ENCODE data around the gene RBM38.
"Not testable (repeated sequence)": the region's sequence is repeated elsewhere in the genome, so short reads cannot be mapped to it uniquely, and the experiment has no call there.

The RBM38 gene

DNA sequence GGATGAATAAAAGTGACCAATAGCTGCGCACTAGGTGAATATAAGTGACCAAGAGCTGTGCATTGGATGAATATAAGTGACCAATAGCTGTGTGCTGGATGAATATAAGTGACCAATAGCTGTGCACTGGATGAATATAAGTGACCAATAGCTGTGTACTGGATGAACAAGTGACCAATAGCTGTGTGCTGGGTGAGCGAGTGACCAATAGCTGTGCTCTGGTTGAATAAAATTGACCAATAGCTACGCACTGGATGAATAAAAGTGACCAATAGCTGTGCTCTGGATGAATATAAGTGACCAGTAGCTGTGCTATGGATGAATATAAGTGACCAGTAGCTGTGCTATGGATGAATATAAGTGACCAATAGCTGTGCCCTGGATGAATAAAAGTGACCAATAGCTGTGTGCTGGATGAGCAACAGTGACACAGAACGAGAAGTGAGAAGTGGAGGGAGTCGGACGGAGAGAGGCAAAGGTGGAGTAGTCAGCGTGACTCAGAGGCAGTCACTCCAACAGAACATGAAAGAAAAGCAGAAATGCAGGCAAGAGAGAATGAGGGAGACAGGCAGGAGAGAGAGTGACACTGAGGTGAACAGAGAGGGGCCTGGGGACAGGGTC lies 38.5 kb downstream of the RBM38 start:
- TF ChIP-seq, protein P1, sequence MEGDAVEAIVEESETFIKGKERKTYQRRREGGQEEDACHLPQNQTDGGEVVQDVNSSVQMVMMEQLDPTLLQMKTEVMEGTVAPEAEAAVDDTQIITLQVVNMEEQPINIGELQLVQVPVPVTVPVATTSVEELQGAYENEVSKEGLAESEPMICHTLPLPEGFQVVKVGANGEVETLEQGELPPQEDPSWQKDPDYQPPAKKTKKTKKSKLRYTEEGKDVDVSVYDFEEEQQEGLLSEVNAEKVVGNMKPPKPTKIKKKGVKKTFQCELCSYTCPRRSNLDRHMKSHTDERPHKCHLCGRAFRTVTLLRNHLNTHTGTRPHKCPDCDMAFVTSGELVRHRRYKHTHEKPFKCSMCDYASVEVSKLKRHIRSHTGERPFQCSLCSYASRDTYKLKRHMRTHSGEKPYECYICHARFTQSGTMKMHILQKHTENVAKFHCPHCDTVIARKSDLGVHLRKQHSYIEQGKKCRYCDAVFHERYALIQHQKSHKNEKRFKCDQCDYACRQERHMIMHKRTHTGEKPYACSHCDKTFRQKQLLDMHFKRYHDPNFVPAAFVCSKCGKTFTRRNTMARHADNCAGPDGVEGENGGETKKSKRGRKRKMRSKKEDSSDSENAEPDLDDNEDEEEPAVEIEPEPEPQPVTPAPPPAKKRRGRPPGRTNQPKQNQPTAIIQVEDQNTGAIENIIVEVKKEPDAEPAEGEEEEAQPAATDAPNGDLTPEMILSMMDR (conservative IDR thresholded peaks at IDR 0.05; ENCODE audit: low read depth): no peak
- ChIA-PET CTCF (interaction anchor here (0.9 to 1.1 kb wide), 2 partner anchors 35 to 48 kb away, joined by 3 to 4 read pairs; no protein-coding TSS in a partner anchor), POLR2A (ENCODE audit: low non-redundant PET) (interaction anchor here (0.6 kb wide), 1 partner anchor 947 kb away, joined by 3 read pairs; no protein-coding TSS in a partner anchor)
- no peak overlapping the region for H3K27ac ChIP-seq
- peak; percentile 83 for DNase-seq (ENCODE audit: low spot score)

DNA sequence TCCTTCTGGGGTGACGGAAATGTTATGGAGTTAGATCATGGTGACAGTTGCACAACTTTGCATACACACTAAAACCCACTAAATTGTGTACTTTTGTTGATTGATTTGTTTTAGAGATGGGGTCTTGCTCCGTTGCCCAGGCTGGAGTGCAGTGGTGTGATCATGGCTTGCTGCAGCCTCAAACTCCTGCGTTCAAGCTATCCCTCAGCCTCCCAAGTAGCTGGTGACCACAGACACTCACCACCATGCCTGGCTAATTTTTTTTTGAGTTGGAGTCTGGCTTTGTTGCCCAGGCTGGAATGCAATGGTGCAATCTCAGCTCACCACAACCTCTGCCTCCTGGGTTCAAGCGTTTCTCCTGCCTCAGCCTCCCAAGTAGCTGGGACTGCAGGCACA lies 39.0 kb downstream of the RBM38 start:
- DNase-seq (ENCODE audit: low spot score); H3K27ac ChIP-seq; POLR2A ChIA-PET (ENCODE audit: low non-redundant PET): not testable (repeated sequence)
- CTCF ChIA-PET: interaction anchor here (1.1 kb wide), 1 partner anchor 35 kb away, joined by 4 read pairs; no protein-coding TSS in a partner anchor

- TF ChIP-seq, protein P1 (conservative IDR thresholded peaks at IDR 0.05; ENCODE audit: low read depth): no peak
- no peak for DNase-seq (ENCODE audit: low spot score)
- POLR2A ChIA-PET (ENCODE audit: low non-redundant PET): no interaction called here
- CTCF ChIA-PET: interaction anchor here (0.6 to 1.0 kb wide), 2 partner anchors 13 to 644 kb away, joined by 4 to 8 read pairs; no protein-coding TSS in a partner anchor
- H3K27ac ChIP-seq: no peak overlapping the region
Measured at GRCh38 chr20:57431539-57431835, 40.3 kb downstream of the RBM38 start.

DNA sequence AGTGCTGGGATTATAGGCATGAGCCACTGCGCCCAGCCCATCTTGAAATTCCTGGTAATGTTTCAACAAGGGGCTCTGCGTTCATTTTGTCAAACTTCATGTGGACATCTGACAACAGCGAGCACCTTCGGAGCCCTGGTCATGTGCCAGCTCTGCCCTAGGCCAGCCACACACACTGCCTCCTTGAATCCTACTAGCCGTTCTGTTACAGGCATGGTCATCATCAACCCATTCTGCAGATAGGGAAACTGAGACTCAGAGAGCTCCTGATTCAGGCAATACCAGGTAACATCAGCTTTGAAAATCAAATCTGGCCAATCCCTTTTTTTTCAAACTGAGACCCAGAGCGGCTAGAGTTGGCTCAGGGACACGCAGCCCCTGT lies 41.3 kb downstream of the RBM38 start:
- ChIA-PET POLR2A (ENCODE audit: low non-redundant PET) (no interaction called here), CTCF (no interaction called here)
- DNase-seq (ENCODE audit: low spot score): no peak
- H3K27ac ChIP-seq: peak overlapping the region; percentile 32; the same call in 1 of the 2 replicates
- TF ChIP-seq, protein P1 (conservative IDR thresholded peaks at IDR 0.05; ENCODE audit: low read depth): no peak

GRCh38 chr20:57432862-57433491 lies 41.8 kb downstream of the RBM38 start:
- POLR2A ChIA-PET (ENCODE audit: low non-redundant PET): no interaction called here
- CTCF ChIA-PET: no interaction called here
- TF ChIP-seq, protein P1 (conservative IDR thresholded peaks at IDR 0.05; ENCODE audit: low read depth): no peak
- peak; percentile 83 for DNase-seq (ENCODE audit: low spot score)
- H3K27ac ChIP-seq: peak overlapping the region; percentile 32; the same call in 1 of the 2 replicates

DNA sequence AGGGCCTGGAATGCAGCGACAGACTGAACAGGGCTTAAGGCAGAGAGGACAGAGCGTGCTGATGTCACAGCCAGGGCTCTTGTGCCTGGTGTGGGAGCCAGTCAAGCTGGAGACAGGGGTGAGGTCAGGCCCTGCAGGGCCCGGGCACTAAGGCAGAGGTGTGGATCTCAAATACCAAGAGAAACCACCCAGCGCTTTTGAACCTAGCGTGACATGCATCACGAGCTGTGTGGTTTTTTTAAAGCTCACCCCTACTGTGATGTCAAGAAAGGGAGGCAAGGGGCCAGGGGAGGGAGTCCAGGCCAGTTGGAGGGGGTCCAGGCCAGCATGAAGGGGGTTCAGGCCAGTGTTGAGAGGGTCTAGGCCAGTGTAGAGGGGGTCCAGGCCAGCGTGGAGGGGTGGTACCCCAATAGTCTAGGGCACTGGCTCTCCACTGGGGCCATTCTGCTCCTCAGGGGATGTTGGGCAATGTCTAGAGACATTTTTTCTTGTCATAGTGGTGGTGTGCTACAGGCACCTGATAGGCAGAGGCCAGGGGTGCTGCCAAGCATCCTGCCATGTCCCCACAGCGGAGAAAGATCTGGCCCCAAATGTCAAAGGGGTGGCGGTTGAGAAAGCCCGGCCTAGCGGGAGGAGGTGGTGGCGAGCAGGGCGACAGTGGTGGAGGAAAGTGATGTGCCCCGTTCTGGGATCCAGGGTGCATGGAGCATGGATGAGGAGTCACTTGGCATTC lies 42.6 kb downstream of the RBM38 start:
- no peak for DNase-seq (ENCODE audit: low spot score)
- POLR2A ChIA-PET (ENCODE audit: low non-redundant PET): no interaction called here
- TF ChIP-seq, protein P1 (conservative IDR thresholded peaks at IDR 0.05; ENCODE audit: low read depth): no peak
- H3K27ac ChIP-seq: no peak overlapping the region
- CTCF ChIA-PET: interaction anchor here (0.7 kb wide), 1 partner anchor 41 kb away, joined by 5 read pairs; no protein-coding TSS in a partner anchor

DNA sequence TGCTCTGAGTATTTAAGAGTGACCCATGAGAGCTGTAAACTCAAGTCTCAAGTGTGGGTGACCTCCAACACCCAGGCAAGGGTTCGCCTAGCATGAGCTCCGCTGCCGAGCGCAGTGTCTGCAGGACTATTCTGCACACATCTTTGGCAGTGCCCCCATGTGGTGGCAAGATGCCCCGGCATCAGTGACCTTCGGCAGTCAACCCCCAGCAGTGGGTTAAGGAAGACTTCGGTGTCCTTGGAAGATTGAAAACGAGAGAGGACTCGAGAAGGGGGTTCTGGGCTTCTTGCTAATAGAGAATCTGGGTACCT lies 43.1 kb downstream of the RBM38 start:
- no peak for DNase-seq (ENCODE audit: low spot score)
- ChIA-PET CTCF (interaction anchor here (0.7 kb wide), 2 partner anchors 42 to 192 kb away, joined by 3 to 5 read pairs; no protein-coding TSS in a partner anchor), POLR2A (ENCODE audit: low non-redundant PET) (no interaction called here)
- TF ChIP-seq, protein P1 (conservative IDR thresholded peaks at IDR 0.05; ENCODE audit: low read depth): no peak
- no peak overlapping the region for H3K27ac ChIP-seq
